Measurements from ENCODE around the gene PODN. TPM values are rescaled to one million over a fixed set of nuclear protein-coding genes. Genes with fewer than 3 reads are reported as not detected.

Gene PODN
- total RNA-seq, 1 experiment from 2014 or later = 0.17 TPM

DNA sequence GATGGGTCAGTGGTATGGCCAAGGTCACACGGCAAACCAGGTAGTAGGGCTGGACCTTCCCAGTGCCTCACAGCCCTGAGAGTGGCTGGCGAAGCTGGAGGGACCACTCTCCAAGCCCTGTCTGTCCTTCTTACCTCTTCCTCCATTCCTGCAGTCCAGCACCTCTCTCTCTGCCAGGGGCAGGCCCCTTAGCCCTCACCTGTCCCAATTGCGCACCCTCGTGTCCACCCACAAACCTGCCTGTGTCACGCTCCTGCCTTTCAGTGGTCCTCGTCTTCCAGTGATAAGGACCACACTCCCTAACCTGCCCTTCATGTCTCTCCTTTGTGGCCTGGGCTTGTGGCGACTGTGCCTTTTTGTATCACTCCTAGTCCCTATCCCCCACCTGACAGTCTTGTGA, 3.4 kb downstream of the PODN start:
- WGBS (ENCODE audit: extremely low coverage, insufficient read length, low lambda C conversion rate) = no CpG with 5 or more reads among the region's 7 CpGs
- H3K79me1 ChIP-seq (ENCODE audit: insufficient read depth, low read depth, low read length, poor library complexity, severe bottlenecking) = no peaks in the 10 kb centered on the region
- H3K23ac ChIP-seq (ENCODE audit: insufficient read length, low read depth, low read length) = no peak overlapping the region
- Mint-ChIP-seq H3K27ac (no peak overlapping the region; a peak in 1 of 7 replicates), H3K36me3 (ENCODE audit: insufficient read depth in 1 of 3, low read depth in 3 of 3) (no peaks in the 10 kb centered on the region), H3K4me3 (no peak overlapping the region), H3K9me3 (no peaks in the 10 kb centered on the region), H3K4me1 (peaks cover 6 to 11% of the 10 kb centered on the region in 2 experiments), H3K27me3 (ENCODE audit: low read depth) (peaks cover 55% of the 10 kb centered on the region)
- no peaks in the 10 kb centered on the region for H3K79me2 ChIP-seq (ENCODE audit: insufficient read depth, low read length)
- no peak overlapping the region for H3K4me2 ChIP-seq (ENCODE audit: insufficient read depth, insufficient read length, low read length)
- H2BK15ac ChIP-seq (ENCODE audit: low read depth, low read length) = no peak overlapping the region
- no peak overlapping the region for H3T11ph ChIP-seq (ENCODE audit: low read length)
- peaks cover 30% of the 10 kb centered on the region; the same call in 1 of the 2 replicates for H3K27me3 ChIP-seq (ENCODE audit: insufficient read depth, low read length)
- no peak overlapping the region for H3K56ac ChIP-seq (ENCODE audit: insufficient read length, low read depth, low read length)
- no peaks in the 10 kb centered on the region; the same call in 1 of the 2 replicates for H3K4me1 ChIP-seq (ENCODE audit: insufficient read depth, low read length)
- no peak for DNase-seq
- no peak overlapping the region for H3K9ac ChIP-seq (ENCODE audit: extremely low read depth, insufficient read length, low read length)
- peaks cover 9% of the 10 kb centered on the region for H3K23me2 ChIP-seq (ENCODE audit: insufficient read length, low read depth, low read length, poor library complexity, severe bottlenecking)
- H2AFZ ChIP-seq (ENCODE audit: low read length) = no peak overlapping the region
- no peak overlapping the region for H2BK5ac ChIP-seq (ENCODE audit: insufficient read length, low read length)
- no peak overlapping the region for H4K5ac ChIP-seq (ENCODE audit: insufficient read length, low read depth, low read length)
- no peak overlapping the region for H3K18ac ChIP-seq (ENCODE audit: insufficient read length, low read depth, low read length)
- H2AK5ac ChIP-seq (ENCODE audit: insufficient read length, low read length) = no peak overlapping the region
- no peak overlapping the region; the same call in 1 of the 2 replicates for H3K14ac ChIP-seq (ENCODE audit: insufficient read depth, low read length)
- no peak overlapping the region for H2BK120ac ChIP-seq (ENCODE audit: low read depth, low read length, poor library complexity, severe bottlenecking)
- no peak overlapping the region for H2BK12ac ChIP-seq (ENCODE audit: insufficient read length, low read depth, low read length)
- no peak overlapping the region for H4K8ac ChIP-seq (replicated peaks; ENCODE audit: insufficient read length, low read depth, low read length)
- no peak overlapping the region for H3K4ac ChIP-seq (ENCODE audit: low read depth, low read length)
- no peak overlapping the region for H4K91ac ChIP-seq (ENCODE audit: insufficient read length, low read depth, low read length)
- no peaks in the 10 kb centered on the region for H4K20me1 ChIP-seq (ENCODE audit: control insufficient read depth, insufficient read depth, insufficient read length)
- no peak overlapping the region for H3K27ac ChIP-seq (ENCODE audit: insufficient read length, low read depth, low read length)
- H3K9me3 ChIP-seq (ENCODE audit: control insufficient read depth, low read depth, low read length) = no peaks in the 10 kb centered on the region
- no peak for TF ChIP-seq CTCF (conservative IDR thresholded peaks at IDR 0.05)
- H2BK20ac ChIP-seq (ENCODE audit: low read depth, low read length, poor library complexity, severe bottlenecking) = no peak overlapping the region

All from H9 (cell line).